ENCODE results near the gene FMO4. TPM values are rescaled to one million over a fixed set of nuclear protein-coding genes. Genes with fewer than 3 reads are reported as not detected.

Gene FMO4
- total RNA-seq, 1 donor from 2014 or later: 1.1 TPM

DNA sequence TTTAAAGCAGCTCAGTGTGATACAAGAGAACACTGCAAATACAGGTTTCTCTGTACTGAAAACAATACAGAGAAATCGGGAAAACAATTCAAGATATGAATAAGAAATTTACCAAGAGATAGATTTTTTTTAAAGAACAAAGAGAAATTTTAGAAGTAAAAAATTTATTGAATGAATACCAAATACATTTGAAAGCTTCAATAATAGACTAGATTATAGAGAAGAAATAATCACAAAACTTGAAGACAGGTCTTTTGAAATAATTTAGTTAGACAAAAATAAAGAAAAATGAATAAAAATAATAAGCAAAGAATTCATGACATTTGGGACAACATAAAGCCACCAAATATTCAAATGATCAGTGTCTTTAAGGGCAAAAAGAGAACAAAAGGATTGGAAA is 13.6 kb upstream of the FMO4 start:
- no peaks in the 10 kb centered on the region for H3K36me3 ChIP-seq (ENCODE audit: insufficient read depth, low read length)
- peaks cover 3% of the 10 kb centered on the region for H3K36me3 Mint-ChIP-seq (ENCODE audit: low read depth, unreplicated experiment)
- no peaks in the 10 kb centered on the region for H3K4me1 Mint-ChIP-seq (ENCODE audit: low read depth, unreplicated experiment)
- no peak overlapping the region for H3K4me3 Mint-ChIP-seq (ENCODE audit: unreplicated experiment)
- no peak for DNase-seq (ENCODE audit: low read depth)
- H3K79me2 ChIP-seq (ENCODE audit: insufficient read depth, low read length): no peaks in the 10 kb centered on the region
- no peak overlapping the region for H3K4me3 ChIP-seq (ENCODE audit: insufficient read depth, low read depth, low read length)
- peaks cover 14% of the 10 kb centered on the region for H3K9me3 Mint-ChIP-seq (ENCODE audit: unreplicated experiment)
- peaks cover 4% of the 10 kb centered on the region for H3K9me3 ChIP-seq (ENCODE audit: insufficient read depth, low read depth, low read length)
- H3K27ac ChIP-seq (ENCODE audit: low read depth, low read length): no peak overlapping the region
- no peak for FAIRE-seq
- H3K4me2 ChIP-seq (ENCODE audit: low read length): no peak overlapping the region
- no peaks in the 10 kb centered on the region for H3K27me3 ChIP-seq (ENCODE audit: insufficient read depth, low read length)
- no peak overlapping the region for H3K27ac Mint-ChIP-seq (ENCODE audit: unreplicated experiment)
- H2AFZ ChIP-seq (ENCODE audit: low read depth, low read length): no peak overlapping the region
- no peak for TF ChIP-seq EZH2 (IDR thresholded peaks at IDR 0.05; ENCODE audit: insufficient read depth, low read length)
- TF ChIP-seq, protein P1, sequence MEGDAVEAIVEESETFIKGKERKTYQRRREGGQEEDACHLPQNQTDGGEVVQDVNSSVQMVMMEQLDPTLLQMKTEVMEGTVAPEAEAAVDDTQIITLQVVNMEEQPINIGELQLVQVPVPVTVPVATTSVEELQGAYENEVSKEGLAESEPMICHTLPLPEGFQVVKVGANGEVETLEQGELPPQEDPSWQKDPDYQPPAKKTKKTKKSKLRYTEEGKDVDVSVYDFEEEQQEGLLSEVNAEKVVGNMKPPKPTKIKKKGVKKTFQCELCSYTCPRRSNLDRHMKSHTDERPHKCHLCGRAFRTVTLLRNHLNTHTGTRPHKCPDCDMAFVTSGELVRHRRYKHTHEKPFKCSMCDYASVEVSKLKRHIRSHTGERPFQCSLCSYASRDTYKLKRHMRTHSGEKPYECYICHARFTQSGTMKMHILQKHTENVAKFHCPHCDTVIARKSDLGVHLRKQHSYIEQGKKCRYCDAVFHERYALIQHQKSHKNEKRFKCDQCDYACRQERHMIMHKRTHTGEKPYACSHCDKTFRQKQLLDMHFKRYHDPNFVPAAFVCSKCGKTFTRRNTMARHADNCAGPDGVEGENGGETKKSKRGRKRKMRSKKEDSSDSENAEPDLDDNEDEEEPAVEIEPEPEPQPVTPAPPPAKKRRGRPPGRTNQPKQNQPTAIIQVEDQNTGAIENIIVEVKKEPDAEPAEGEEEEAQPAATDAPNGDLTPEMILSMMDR (IDR thresholded peaks at IDR 0.05; ENCODE audit: insufficient read depth, low read depth, low read length): no peak
- H3K4me1 ChIP-seq (ENCODE audit: insufficient read depth, low read length): no peaks in the 10 kb centered on the region
- no peaks in the 10 kb centered on the region for H3K27me3 Mint-ChIP-seq (ENCODE audit: low read depth, unreplicated experiment)
- H3K9ac ChIP-seq (ENCODE audit: low read length): no peak overlapping the region
- H4K20me1 ChIP-seq (ENCODE audit: insufficient read depth, low read length): no peaks in the 10 kb centered on the region

DNA sequence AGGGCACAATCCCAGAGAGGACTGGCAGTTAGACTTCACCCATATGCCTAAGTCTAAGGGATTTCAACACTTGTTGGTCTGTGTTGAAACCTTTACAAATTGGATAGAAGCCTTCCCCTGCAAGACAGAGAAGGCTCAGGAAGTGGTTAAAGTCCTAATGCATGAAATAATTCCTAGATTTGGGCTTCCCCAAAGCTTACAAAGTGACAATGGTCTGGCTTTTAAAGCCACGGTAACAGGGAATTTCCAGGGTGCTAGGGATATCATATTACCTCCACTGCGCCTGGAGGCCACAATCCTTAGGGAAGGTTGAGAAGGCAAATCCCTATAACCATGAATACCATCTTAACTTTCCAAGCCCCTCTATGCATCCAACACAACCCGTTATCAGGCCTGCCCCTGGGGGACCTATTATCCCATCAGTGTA is 3.3 kb upstream of the FMO4 start:
- FAIRE-seq (no peak), DNase-seq (ENCODE audit: low read depth) (no peak)
- no peaks in the 10 kb centered on the region for H4K20me1 ChIP-seq (ENCODE audit: insufficient read depth, low read length)
- no peak overlapping the region for H3K27ac Mint-ChIP-seq (ENCODE audit: unreplicated experiment)
- H3K4me3 ChIP-seq (ENCODE audit: insufficient read depth, low read depth, low read length): no peak overlapping the region
- no peak for TF ChIP-seq EZH2 (IDR thresholded peaks at IDR 0.05; ENCODE audit: insufficient read depth, low read length)
- TF ChIP-seq, protein P1 (IDR thresholded peaks at IDR 0.05; ENCODE audit: insufficient read depth, low read depth, low read length): no peak
- H3K27ac ChIP-seq (ENCODE audit: low read depth, low read length): no peak overlapping the region
- no peak overlapping the region for H2AFZ ChIP-seq (ENCODE audit: low read depth, low read length)
- H3K4me1 ChIP-seq (ENCODE audit: insufficient read depth, low read length): peaks cover 3% of the 10 kb centered on the region
- no peaks in the 10 kb centered on the region for H3K27me3 Mint-ChIP-seq (ENCODE audit: low read depth, unreplicated experiment)
- H3K4me2 ChIP-seq (ENCODE audit: low read length): no peak overlapping the region
- H3K4me3 Mint-ChIP-seq (ENCODE audit: unreplicated experiment): no peak overlapping the region
- no peaks in the 10 kb centered on the region for H3K36me3 Mint-ChIP-seq (ENCODE audit: low read depth, unreplicated experiment)
- H3K9me3 Mint-ChIP-seq (ENCODE audit: unreplicated experiment): no peaks in the 10 kb centered on the region
- no peaks in the 10 kb centered on the region for H3K27me3 ChIP-seq (ENCODE audit: insufficient read depth, low read length)
- no peaks in the 10 kb centered on the region for H3K9me3 ChIP-seq (ENCODE audit: insufficient read depth, low read depth, low read length)
- H3K36me3 ChIP-seq (ENCODE audit: insufficient read depth, low read length): no peaks in the 10 kb centered on the region
- H3K79me2 ChIP-seq (ENCODE audit: insufficient read depth, low read length): no peaks in the 10 kb centered on the region
- H3K4me1 Mint-ChIP-seq (ENCODE audit: low read depth, unreplicated experiment): peaks cover 5% of the 10 kb centered on the region
- H3K9ac ChIP-seq (ENCODE audit: low read length): no peak overlapping the region

DNA sequence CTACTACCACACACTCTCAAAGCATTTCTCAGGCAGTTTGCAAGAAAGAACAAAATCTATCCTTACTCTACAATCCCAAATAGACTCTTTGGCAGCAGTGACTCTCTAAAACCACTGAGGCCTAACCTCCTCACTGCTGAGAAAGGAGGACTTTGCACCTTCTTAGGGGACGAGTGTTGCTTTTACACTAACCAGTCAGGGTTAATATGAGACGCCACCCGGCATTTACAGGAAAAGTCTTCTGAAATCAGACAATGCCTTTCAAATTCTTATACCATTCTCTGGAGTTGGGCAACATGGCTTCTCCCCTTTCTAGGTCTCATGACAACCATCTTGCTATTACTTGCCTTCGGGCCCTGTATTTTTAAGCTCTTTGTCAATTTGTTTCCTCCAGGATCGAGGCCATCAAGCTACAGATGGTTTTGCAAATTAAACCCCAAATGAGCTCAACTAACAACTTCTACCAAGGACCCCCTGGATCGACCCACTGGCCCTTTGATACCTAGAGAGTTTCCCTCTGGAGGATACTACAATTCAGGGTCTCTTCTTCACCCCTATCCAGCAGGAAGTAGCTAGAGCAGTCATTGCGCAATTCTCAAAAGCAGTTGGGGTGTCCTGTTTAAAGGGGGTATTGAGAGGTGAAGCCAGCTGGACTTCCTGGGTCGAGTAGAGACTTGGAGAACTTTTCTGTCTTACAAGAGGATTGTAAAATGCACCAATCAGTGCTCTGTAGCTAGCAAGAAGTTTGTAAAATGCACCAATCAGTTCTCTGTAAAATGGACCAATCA is 2.0 kb upstream of the FMO4 start:
- Mint-ChIP-seq H3K4me1 (ENCODE audit: low read depth, unreplicated experiment) (peaks cover 5% of the 10 kb centered on the region), H3K4me3 (ENCODE audit: unreplicated experiment) (no peak overlapping the region), H3K9me3 (ENCODE audit: unreplicated experiment) (no peaks in the 10 kb centered on the region), H3K36me3 (ENCODE audit: low read depth, unreplicated experiment) (no peaks in the 10 kb centered on the region), H3K27ac (ENCODE audit: unreplicated experiment) (no peak overlapping the region), H3K27me3 (ENCODE audit: low read depth, unreplicated experiment) (no peaks in the 10 kb centered on the region)
- FAIRE-seq (no peak), DNase-seq (ENCODE audit: low read depth) (no peak)
- TF ChIP-seq EZH2 (IDR thresholded peaks at IDR 0.05; ENCODE audit: insufficient read depth, low read length): no peak
- TF ChIP-seq, protein P1 (IDR thresholded peaks at IDR 0.05; ENCODE audit: insufficient read depth, low read depth, low read length): no peak
- H3K27me3 ChIP-seq (ENCODE audit: insufficient read depth, low read length): no peaks in the 10 kb centered on the region
- H3K79me2 ChIP-seq (ENCODE audit: insufficient read depth, low read length): no peaks in the 10 kb centered on the region
- no peak overlapping the region for H3K4me2 ChIP-seq (ENCODE audit: low read length)
- no peaks in the 10 kb centered on the region for H3K9me3 ChIP-seq (ENCODE audit: insufficient read depth, low read depth, low read length)
- H4K20me1 ChIP-seq (ENCODE audit: insufficient read depth, low read length): no peaks in the 10 kb centered on the region
- no peaks in the 10 kb centered on the region for H3K36me3 ChIP-seq (ENCODE audit: insufficient read depth, low read length)
- no peak overlapping the region for H3K4me3 ChIP-seq (ENCODE audit: insufficient read depth, low read depth, low read length)
- peaks cover 3% of the 10 kb centered on the region for H3K4me1 ChIP-seq (ENCODE audit: insufficient read depth, low read length)
- H2AFZ ChIP-seq (ENCODE audit: low read depth, low read length): no peak overlapping the region
- no peak overlapping the region for H3K9ac ChIP-seq (ENCODE audit: low read length)
- no peak overlapping the region for H3K27ac ChIP-seq (ENCODE audit: low read depth, low read length)

Measured in astrocyte (in vitro differentiated cells and primary cell).